CD4-positive, alpha-beta T cell treated with Interleukin-21 for 1 hour (primary cell): ENCODE results near the gene MCUB.
"Not testable (repeated sequence)": the region's sequence is repeated elsewhere in the genome, so short reads cannot be mapped to it uniquely, and the experiment has no call there.

ENCODE experiments used
- DNase-seq: peaks from one replicate; pipeline ENCODE4 v3.0.0-alpha.2; 2020

The MCUB gene

DNA sequence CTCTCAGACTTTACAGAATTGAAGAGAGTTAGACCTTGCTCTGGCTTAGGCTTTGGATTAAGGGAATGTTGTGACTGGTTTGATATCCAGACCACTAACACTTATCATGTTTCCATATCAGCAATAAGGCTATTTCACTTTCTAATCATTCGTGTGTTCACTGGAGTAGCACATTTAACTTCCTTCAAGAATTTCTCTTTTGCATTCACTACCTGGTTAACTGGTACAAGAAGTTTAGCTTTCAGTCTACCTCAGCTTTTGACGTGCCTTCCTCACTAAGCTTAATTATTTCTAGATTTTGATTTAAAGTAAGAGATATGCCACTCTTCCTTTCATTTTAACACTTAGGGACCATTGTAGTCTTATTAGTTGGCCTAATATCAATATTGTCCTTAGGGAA, 80.6 kb downstream of the MCUB start:
- DNase-seq, result no peak

- no peak for DNase-seq
These were observed 86.0 kb downstream of the MCUB start for GRCh38 chr4:109645874-109646710.

DNA sequence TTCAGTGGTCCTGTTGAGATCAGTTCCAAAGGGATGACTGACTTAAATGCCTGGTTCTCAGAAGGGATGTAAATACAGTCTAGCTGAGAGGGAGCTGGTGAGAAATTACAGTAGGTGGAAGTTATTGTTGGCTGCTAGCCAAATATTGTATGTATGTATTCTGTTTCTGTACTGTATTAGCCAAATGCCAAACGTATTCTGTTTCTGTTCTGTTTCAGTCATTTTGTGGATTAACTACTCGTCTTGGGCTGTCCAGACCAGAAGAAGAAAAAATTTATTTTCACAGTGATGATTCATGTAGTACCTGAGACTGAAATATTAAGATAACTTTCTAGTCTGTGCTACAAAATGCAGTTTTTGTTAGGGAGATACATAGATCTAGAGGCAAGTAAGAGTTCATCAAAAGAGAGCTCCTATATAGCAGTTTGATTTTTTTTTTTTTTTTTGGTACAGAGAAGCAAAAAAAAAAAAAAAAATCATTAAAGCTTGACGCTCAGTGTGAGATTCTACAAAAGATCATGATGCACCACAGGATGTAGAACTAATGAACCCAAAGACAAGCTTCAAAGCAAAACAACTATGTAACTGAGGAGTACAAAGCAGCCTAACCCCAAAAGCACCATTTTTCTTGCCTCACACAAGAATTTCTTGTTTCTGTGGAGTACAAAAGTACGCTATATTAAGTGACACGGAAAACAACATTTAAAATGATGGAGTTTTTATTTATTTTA, 88.4 kb downstream of the MCUB start:
- DNase-seq, result peak; percentile 77

GRCh38 chr4:109648997-109649575, 89.0 kb downstream of the MCUB start:
- peak; percentile 32 for DNase-seq

DNA sequence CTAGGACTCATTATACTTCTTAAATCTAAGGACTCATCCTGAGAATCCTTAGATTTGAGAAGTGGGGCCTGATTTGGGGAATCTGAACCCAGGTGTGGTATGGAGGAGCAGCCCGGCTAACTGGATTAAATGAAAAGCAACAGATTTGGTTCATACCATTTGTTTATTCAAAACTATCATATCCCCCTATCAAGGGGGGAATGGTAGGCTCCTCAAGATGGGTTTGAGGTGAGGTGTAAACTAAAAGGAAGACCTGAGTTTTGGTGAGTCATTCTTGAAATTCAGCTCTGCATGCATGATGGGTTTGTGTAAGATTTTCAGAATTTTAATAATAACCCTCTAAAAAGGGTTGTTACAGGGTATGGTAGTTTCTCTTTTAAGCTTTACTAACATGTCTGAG, 89.8 kb downstream of the MCUB start:
- peak; percentile 50 for DNase-seq

- no peak for DNase-seq
These were observed 95.3 kb downstream of the MCUB start for GRCh38 chr4:109655396-109655795.

- no peak for DNase-seq
These were observed 97.9 kb downstream of the MCUB start for GRCh38 chr4:109657854-109658418.

GRCh38 chr4:109658871-109659410, 98.9 kb downstream of the MCUB start:
- peak; percentile 22 for DNase-seq

- no peak for DNase-seq
These were observed 102.1 kb downstream of the MCUB start for GRCh38 chr4:109662116-109662515.

DNA sequence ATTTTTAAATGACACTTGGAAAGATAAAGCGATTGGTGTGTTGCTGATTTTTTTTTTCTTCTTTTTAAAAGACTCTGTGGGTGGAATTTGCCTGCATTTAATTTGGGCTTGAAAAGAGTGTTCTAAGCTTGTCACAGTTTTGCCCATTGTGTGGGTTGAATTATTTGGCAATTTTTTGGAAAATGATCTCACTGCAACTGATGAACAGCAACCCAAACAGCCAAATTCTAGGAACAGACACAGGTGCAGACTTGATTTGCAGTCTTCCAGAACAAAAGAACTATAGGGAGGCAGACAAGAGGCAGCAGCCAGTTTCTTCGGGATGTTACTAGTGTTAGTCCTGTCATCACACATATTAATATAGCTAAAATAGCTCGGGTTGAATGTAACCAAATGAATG, 102.7 kb downstream of the MCUB start:
- DNase-seq, result no peak

DNA sequence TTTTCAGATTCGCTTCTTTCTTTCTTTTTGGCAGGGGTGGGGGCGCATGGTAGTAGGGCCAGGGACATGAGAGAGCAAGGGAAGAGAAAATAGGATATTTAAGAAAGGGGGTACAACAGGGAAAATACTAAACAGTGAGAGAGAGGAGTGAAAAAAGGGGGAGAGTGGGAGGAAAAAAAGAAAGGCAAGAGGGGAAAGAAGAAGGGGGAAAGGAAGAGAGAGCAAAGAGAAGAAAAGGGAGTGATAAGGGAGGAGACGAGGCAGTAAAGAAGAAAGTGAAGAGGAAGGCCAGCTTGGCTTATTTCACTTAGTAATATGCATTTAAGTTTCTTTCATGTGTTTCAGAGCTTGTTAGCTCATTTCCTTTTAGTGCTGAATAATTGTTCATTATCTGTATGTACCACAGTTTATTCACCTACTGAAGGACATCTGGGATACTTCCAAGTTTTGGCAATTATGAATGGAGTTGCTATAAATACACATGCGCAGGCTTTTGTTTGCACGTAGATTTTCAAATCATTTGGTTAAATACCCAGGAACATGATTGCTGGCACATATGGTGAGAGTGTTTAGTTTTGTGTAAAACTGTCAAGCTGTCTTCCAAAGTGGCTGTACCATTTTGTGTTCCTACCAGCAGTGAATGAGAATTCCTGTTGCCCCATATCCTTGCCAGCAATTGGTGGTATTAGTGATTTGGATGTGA, 105.9 kb downstream of the MCUB start:
- DNase-seq, result no peak

GRCh38 chr4:109671350-109671749, 111.3 kb downstream of the MCUB start:
- DNase-seq, result no peak

- no peak for DNase-seq
These were observed 112.3 kb downstream of the MCUB start for GRCh38 chr4:109672169-109672930.

GRCh38 chr4:109673303-109673702, 113.3 kb downstream of the MCUB start:
- no peak for DNase-seq

- no peak for DNase-seq
These were observed 115.1 kb downstream of the MCUB start for GRCh38 chr4:109675181-109675580.

GRCh38 chr4:109675843-109676242, 115.8 kb downstream of the MCUB start:
- DNase-seq, result no peak

DNA sequence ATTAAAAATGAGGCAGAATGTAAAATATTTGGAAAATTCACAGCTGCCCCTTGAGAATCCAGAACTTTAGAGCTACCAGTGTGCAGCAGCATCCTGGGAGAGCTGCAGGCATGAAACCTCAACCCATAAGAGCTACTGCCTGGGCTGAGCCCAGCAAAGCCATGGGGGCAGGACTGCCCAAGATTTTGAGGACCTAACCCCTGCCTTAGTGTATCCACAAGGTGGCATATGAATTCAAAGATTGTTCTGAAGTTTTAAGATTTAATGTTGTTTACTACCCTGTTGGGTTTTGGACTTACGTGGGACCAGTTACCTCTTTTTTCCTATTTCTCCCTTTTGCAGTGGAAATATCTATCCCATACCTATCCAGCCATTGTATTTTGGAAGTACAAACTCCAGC, 116.8 kb downstream of the MCUB start:
- DNase-seq, result peak; percentile 7

DNA sequence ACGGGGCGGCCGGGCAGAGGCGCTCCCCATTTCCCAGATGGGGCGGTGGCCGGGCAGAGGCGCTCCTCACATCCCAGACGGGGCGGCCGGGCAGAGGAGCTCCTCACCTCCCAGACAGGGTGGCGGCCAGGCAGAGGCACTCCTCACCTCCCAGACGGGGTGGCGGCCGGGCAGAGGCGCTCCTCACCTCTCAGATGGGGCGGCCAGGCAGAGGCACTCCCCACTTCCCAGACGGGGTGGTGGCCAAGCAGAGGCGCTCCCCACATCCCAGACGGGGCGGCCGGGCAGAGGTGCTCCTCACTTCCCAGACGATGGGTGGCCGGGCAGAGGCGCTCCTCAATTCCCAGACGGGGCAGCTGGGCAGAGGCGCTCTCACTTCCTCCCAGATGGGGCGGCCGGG, 118.4 kb downstream of the MCUB start:
- not testable (repeated sequence) for DNase-seq

DNA sequence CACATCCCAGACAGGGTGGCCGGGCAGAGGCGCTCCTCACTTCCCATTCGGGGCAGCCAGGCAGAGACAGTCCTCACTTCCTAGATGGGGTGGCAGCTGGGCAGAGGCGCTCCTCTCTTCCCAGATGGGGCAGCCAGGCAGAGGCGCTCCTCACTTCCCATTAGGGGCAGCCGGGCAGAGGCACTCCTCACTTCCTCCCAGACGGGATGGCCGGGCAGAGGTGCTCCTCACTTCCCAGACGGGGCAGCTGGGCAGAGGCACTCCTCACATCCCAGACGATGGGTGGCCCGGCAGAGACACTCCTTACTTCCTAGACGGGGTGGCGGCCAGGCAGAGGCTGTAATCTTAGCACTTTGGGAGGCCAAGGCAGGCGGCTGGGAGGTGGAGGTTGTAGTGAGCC, 118.9 kb downstream of the MCUB start:
- not testable (repeated sequence) for DNase-seq

- DNase-seq, result no peak
These were observed 122.8 kb downstream of the MCUB start for GRCh38 chr4:109682875-109683274.

GRCh38 chr4:109683621-109684253, 123.7 kb downstream of the MCUB start:
- no peak for DNase-seq
